Smooth muscle cell (in vitro differentiated cells): ENCODE measurements around the gene PKMYT1. TPM values are rescaled to one million over a fixed set of nuclear protein-coding genes. Genes with fewer than 3 reads are reported as not detected.

Source experiments
- DNase-seq: peaks from one replicate; lab custom pipeline; 2025; ENCODE audit not compliant: unreplicated experiment; lab: John Stamatoyannopoulos, UW
- H2AFZ ChIP-seq: fragments of 200-600 bp; sonication (generic); 2 replicates; pipeline ENCODE4 v1.6.0; 2016; ENCODE audit warnings: antibody characterized with exemption, low read depth, mild to moderate bottlenecking
- H3F3A ChIP-seq: fragments of 200-600 bp; sonication (generic); 2 replicates; pipeline ENCODE4 v1.6.0; 2017; ENCODE audit warnings: antibody characterized with exemption, low read depth
- H3K27ac ChIP-seq: fragments of 200-600 bp; sonication (generic); 2 replicates; pipeline ENCODE4 v1.5.1; 2016; ENCODE audit warnings: low read depth, mild to moderate bottlenecking
- H3K27me3 ChIP-seq: fragments of 200-600 bp; sonication (generic); 2 replicates; pipeline ENCODE4 v1.6.1; 2016; ENCODE audit warnings: low read depth, mild to moderate bottlenecking
- H3K36me3 ChIP-seq: fragments of 200-600 bp; sonication (generic); 2 replicates; pipeline ENCODE4 v1.5.1; 2016; ENCODE audit warnings: low read depth
- H3K4me1 ChIP-seq: fragments of 200-600 bp; sonication (generic); 2 replicates; pipeline ENCODE4 v1.5.1; 2016; ENCODE audit warnings: low read depth
- H3K4me2 ChIP-seq: fragments of 200-600 bp; sonication (generic); 2 replicates; pipeline ENCODE4 v1.6.0; 2016; ENCODE audit warnings: mild to moderate bottlenecking
- H3K4me3 ChIP-seq: fragments of 200-600 bp; sonication (generic); 2 replicates; pipeline ENCODE4 v1.5.1; 2016; ENCODE audit warnings: mild to moderate bottlenecking
- H3K79me2 ChIP-seq: fragments of 200-600 bp; sonication (generic); 2 replicates; pipeline ENCODE4 v1.6.0; 2016; ENCODE audit warnings: low read depth, mild to moderate bottlenecking
- H3K9ac ChIP-seq: fragments of 200-600 bp; sonication (generic); 2 replicates; pipeline ENCODE4 v1.6.0; 2016; ENCODE audit warnings: low read depth
- H3K9me3 ChIP-seq: fragments of 200-600 bp; sonication (generic); replicated peaks from 2 replicates; pipeline ENCODE4 v1.5.1; 2016; ENCODE audit warnings: low read depth
- H4K20me1 ChIP-seq: fragments of 200-600 bp; sonication (generic); 2 replicates; pipeline ENCODE4 v1.6.0; 2016; ENCODE audit warnings: low read depth
- WGBS: methylation state at CpG from one replicate; pipeline ENCODE4 v1.1.7; 2016; ENCODE audit warnings: low lambda C conversion rate; 5-methylcytosine and 5-hydroxymethylcytosine counted together
- polyA plus RNA-seq: library from polyadenylated mRNA; unstranded; fragments of >200 nt; fragmentation: Nextera tagmentation; extraction: Ambion mirVana; gene quantifications from 2 replicates; pipeline ENCODE4 v1.2.1, GENCODE V29; 2016
- total RNA-seq: library from RNA; depleted of rRNA; stranded (reverse); fragments of >200 nt; gene quantifications from 2 replicates; pipeline ENCODE4 v1.2.3, GENCODE V29; 2014
- TF ChIP-seq, protein P1 (sequence below): fragments of 200-600 bp; sonication (generic); IDR thresholded peaks from 2 replicates; pipeline ENCODE4 v1.5.1; 2017; ENCODE audit warnings: borderline replicate concordance, mild to moderate bottlenecking, antibody characterized with exemption; ENCODE audit not compliant: insufficient read depth, poor library complexity, severe bottlenecking

Gene PKMYT1
- total and polyA plus RNA-seq, 2 experiments from 2014 or later, result 13.8 to 32.6 TPM

DNA sequence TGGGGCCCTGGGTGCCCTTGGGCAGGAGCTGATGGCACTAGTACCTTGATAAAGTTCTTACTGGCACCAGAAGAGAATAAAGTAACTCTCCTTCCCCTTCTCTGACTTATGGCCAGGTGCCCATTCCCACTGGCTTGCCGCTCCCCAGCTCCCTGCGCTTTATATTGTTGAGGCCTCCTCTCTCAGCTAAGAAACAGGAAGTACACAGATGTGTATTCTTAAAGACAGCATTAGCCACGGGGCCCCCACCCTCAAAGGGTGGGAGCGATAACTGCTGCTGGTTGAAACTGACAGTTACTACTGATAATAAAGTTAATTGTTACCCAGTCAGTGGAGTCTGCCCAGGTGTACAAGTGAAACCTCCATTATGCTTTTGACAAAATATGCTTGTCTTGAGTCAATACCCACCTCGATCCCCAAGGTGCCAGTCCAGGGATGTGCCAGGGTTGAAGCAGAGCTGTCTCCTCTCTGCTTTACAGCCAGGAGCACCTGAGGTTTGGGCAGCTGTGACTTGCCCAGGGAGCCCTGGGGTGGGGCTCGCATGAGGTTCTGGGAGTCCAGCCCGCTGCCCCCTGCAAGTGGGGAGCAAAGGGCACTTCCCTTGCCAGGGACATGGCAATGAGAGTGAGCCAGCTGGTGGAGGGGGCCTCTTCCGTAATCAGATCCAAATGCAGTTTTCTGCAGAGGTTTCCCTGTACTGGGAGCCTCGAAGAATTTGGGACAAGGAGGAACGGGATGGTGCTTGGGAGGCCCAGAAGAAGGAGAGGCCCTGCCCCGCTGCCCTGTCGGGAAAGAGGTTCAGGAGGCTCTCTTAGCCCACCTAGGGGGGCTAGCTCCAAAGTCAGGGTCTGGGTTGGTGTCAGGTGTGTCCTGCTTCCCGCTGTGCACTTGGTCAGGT, 27.1 kb upstream of the PKMYT1 start:
- no peaks in the 10 kb centered on the region for H3K9me3 ChIP-seq
- 60% methylated on average over 13 of the region's 13 CpGs for WGBS

DNA sequence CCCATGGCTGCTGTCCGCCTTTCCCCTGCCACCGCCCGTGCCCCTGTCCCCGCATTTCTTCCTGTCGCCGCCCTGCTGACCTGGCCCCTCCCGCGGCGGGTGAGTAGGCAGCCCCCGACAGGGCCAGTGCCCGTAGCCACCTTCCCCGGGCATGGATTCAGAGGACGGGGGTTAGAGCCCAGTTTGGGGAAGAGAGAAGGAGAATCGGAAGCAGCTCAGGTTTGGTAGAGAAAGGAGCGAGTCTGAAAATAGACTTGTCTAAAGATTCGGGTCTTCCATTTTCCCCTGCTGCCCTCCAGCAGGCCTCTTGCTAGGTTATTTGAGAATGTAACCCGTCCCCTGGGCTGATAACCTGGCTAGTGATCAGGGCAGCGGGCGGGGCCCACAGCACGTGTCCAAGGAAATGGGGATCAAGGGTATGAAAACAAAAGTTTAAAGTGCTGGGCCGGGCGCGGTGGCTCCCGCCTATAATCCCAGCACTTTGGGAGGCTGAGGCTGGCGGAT, 24.6 kb upstream of the PKMYT1 start:
- no peak overlapping the region for H2AFZ ChIP-seq
- no peaks in the 10 kb centered on the region for H4K20me1 ChIP-seq
- no peak overlapping the region for H3K27ac ChIP-seq
- H3K79me2 ChIP-seq, result no peaks in the 10 kb centered on the region
- peaks cover 52% of the 10 kb centered on the region for H3K27me3 ChIP-seq
- TF ChIP-seq, protein P1, sequence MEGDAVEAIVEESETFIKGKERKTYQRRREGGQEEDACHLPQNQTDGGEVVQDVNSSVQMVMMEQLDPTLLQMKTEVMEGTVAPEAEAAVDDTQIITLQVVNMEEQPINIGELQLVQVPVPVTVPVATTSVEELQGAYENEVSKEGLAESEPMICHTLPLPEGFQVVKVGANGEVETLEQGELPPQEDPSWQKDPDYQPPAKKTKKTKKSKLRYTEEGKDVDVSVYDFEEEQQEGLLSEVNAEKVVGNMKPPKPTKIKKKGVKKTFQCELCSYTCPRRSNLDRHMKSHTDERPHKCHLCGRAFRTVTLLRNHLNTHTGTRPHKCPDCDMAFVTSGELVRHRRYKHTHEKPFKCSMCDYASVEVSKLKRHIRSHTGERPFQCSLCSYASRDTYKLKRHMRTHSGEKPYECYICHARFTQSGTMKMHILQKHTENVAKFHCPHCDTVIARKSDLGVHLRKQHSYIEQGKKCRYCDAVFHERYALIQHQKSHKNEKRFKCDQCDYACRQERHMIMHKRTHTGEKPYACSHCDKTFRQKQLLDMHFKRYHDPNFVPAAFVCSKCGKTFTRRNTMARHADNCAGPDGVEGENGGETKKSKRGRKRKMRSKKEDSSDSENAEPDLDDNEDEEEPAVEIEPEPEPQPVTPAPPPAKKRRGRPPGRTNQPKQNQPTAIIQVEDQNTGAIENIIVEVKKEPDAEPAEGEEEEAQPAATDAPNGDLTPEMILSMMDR, result no peak
- H3F3A ChIP-seq, result no peaks in the 10 kb centered on the region
- no peak overlapping the region for H3K9ac ChIP-seq
- H3K4me1 ChIP-seq, result peaks cover 23% of the 10 kb centered on the region
- H3K4me2 ChIP-seq, result peak overlapping the region; percentile 78
- no peak for DNase-seq
- H3K4me3 ChIP-seq, result peak overlapping the region; percentile 45
- 4% methylated on average over 22 of the region's 25 CpGs for WGBS
- no peaks in the 10 kb centered on the region for H3K36me3 ChIP-seq
- H3K9me3 ChIP-seq, result no peaks in the 10 kb centered on the region

More for the DNA sequence above, 27.1 kb upstream of the PKMYT1 start:
- H3K4me3 ChIP-seq, result peak overlapping the region; percentile 10
- H3K79me2 ChIP-seq, result no peaks in the 10 kb centered on the region
- no peaks in the 10 kb centered on the region for H3K36me3 ChIP-seq
- peaks cover 68% of the 10 kb centered on the region for H3K27me3 ChIP-seq
- H3K27ac ChIP-seq, result no peak overlapping the region
- no peak overlapping the region for H2AFZ ChIP-seq
- DNase-seq, result no peak
- TF ChIP-seq, protein P1, result no peak
- no peaks in the 10 kb centered on the region for H3F3A ChIP-seq
- H4K20me1 ChIP-seq, result no peaks in the 10 kb centered on the region
- no peak overlapping the region for H3K9ac ChIP-seq
- H3K4me1 ChIP-seq, result peaks cover 32% of the 10 kb centered on the region
- H3K4me2 ChIP-seq, result no peak overlapping the region

DNA sequence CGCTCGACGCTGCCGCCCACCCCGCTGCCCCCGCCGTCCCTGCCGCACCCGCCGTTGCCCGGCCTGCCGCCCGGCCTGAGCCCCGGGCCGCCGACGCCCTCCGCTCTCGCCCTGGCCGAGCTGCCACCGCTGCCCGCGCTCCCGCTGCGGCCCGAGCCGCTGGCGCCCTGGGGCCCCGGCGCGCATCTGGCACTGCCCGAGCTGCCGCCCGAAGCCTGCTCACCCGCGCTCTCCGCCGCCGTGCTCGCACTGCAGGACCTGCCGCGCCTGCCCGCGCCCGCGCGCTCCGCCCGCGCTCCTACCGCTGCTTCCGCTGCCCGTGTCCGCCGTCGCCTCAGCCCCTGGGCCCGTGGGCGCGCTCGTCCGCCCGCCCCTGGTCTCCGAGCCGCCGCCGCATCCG, 24.1 kb upstream of the PKMYT1 start:
- no peaks in the 10 kb centered on the region for H3K79me2 ChIP-seq
- H3F3A ChIP-seq, result no peaks in the 10 kb centered on the region
- no peak overlapping the region for H3K9ac ChIP-seq
- WGBS, result 1% methylated on average over 19 of the region's 67 CpGs
- DNase-seq, result no peak
- no peak overlapping the region for H2AFZ ChIP-seq
- TF ChIP-seq, protein P1, result no peak
- H3K4me2 ChIP-seq, result no peak overlapping the region
- H4K20me1 ChIP-seq, result no peaks in the 10 kb centered on the region
- H3K4me3 ChIP-seq, result no peak overlapping the region
- H3K36me3 ChIP-seq, result no peaks in the 10 kb centered on the region
- peaks cover 18% of the 10 kb centered on the region for H3K4me1 ChIP-seq
- H3K9me3 ChIP-seq, result no peaks in the 10 kb centered on the region
- H3K27me3 ChIP-seq, result peaks cover 47% of the 10 kb centered on the region
- no peak overlapping the region for H3K27ac ChIP-seq
